H1 (cell line): ENCODE data around the gene PSMD6. TPM values are rescaled to one million over a fixed set of nuclear protein-coding genes. Genes with fewer than 3 reads are reported as not detected.

Experiments
- CTCF ChIA-PET: fragments of 300-600 bp; sonication (Branson Sonifier 250); formaldehyde crosslinking; loops from one replicate; lab custom pipeline; 2021; ENCODE audit not compliant: partially characterized antibody; lab: Charles Lee
- POLR2A ChIA-PET: fragments of 300-600 bp; sonication (Branson Sonifier 250); formaldehyde crosslinking; loops from one replicate; lab custom pipeline; 2021; ENCODE audit warnings: inconsistent platforms; ENCODE audit not compliant: partially characterized antibody; lab: Charles Lee
- DNase-seq, 2 experiments: peaks; one replicate each; pipeline versions ENCODE4 v3.0.0 to v3.0.0-alpha.2; 2010 to 2022; ENCODE audit warnings: low spot score in 2 of 2, low read depth in 1 of 2, mixed read lengths in 1 of 2
- FAIRE-seq: peaks from 2 replicates; lab custom pipeline; 2011; peaks lifted over from hg19 to GRCh38; lab: Jason Lieb, UNC
- H2AFZ ChIP-seq: 2 replicates; pipeline ENCODE4 v1.8.1; 2012; ENCODE audit warnings: low read length, inconsistent platforms
- H2AK5ac ChIP-seq: 2 replicates; pipeline ENCODE4 v1.6.1; 2013; ENCODE audit warnings: low read depth, low read length
- H2BK120ac ChIP-seq: replicated peaks from 2 replicates; pipeline ENCODE3; 2013; ENCODE audit warnings: low read depth, low read length, inconsistent platforms
- H2BK12ac ChIP-seq: 2 replicates; pipeline ENCODE4 v1.6.1; 2013; ENCODE audit warnings: low read depth, low read length
- H2BK15ac ChIP-seq: 2 replicates; pipeline ENCODE4 v1.6.1; 2013; ENCODE audit warnings: low read length
- H2BK20ac ChIP-seq: 2 replicates; pipeline ENCODE4 v1.6.1; 2013; ENCODE audit warnings: low read length
- H2BK5ac ChIP-seq: 2 replicates; pipeline ENCODE4 v1.6.1; 2013; ENCODE audit warnings: low read depth, low read length
- H3K14ac ChIP-seq: 2 replicates; pipeline ENCODE4 v1.6.1; 2013; ENCODE audit warnings: inconsistent platforms; ENCODE audit not compliant: insufficient read length
- H3K18ac ChIP-seq: 2 replicates; pipeline ENCODE4 v1.6.1; 2013; ENCODE audit warnings: low read length; ENCODE audit errors: extremely low read depth
- H3K23ac ChIP-seq: 2 replicates; pipeline ENCODE4 v1.6.1; 2013; ENCODE audit warnings: inconsistent platforms; ENCODE audit not compliant: insufficient read length
- H3K23me2 ChIP-seq: 2 replicates; pipeline ENCODE4 v1.6.1; 2013; ENCODE audit warnings: low read depth, low read length
- H3K27ac ChIP-seq: 2 replicates; pipeline ENCODE4 v1.6.1; 2011; ENCODE audit warnings: low read depth, low read length, inconsistent platforms
- H3K27me3 ChIP-seq, 4 experiments: replicated peaks in 1 of 4; 1 replicate in 1 of 4; 2 replicates in 3 of 4; pipeline versions ENCODE4 v1.6.1 to v1.8.1; 2011 to 2013; ENCODE audit warnings: low read length in 3 of 4, mild to moderate bottlenecking in 3 of 4, inconsistent platforms in 2 of 4, mixed read lengths in 2 of 4, moderate library complexity in 1 of 4; ENCODE audit not compliant: control insufficient read depth in 3 of 4, insufficient read depth in 3 of 4; ENCODE audit errors: extremely low read depth in 1 of 4
- H3K36me3 ChIP-seq, 4 experiments: 2 replicates each; pipeline versions ENCODE4 v1.6.1 to v1.8.1; 2011 to 2013; ENCODE audit warnings: mild to moderate bottlenecking in 4 of 4, low read length in 3 of 4, moderate library complexity in 2 of 4, control low read depth in 1 of 4, inconsistent platforms in 1 of 4; ENCODE audit not compliant: insufficient read depth in 4 of 4, control insufficient read depth in 2 of 4
- H3K4ac ChIP-seq: replicated peaks from 2 replicates; pipeline ENCODE3; 2013; ENCODE audit warnings: low read length, low read depth, mixed read lengths, inconsistent platforms; ENCODE audit not compliant: insufficient read length
- H3K4me1 ChIP-seq, 4 experiments: replicated peaks in 1 of 4; 1 replicate in 1 of 4; 2 replicates in 3 of 4; pipeline versions ENCODE4 v1.6.1 to v1.8.1; 2011 to 2013; ENCODE audit warnings: low read length in 3 of 4, inconsistent platforms in 2 of 4, mixed read lengths in 1 of 4; ENCODE audit not compliant: insufficient read depth in 4 of 4, control insufficient read depth in 3 of 4
- H3K4me2 ChIP-seq, 2 experiments: 2 replicates each; pipeline versions ENCODE4 v1.6.1 to v1.8.1; 2011 to 2013; ENCODE audit warnings: low read depth in 2 of 2, low read length in 2 of 2, control low read depth in 1 of 2, inconsistent platforms in 1 of 2, mild to moderate bottlenecking in 1 of 2; ENCODE audit not compliant: insufficient read depth in 1 of 2
- H3K4me3 ChIP-seq, 4 experiments: fragments of 200-600, 300-600 bp in 1 of 4; sonication (generic), shearing (Covaris generic), sonication (Bioruptor Twin) in 1 of 4; 2 replicates each; pipeline versions ENCODE4 v1.5.1 to v1.8.1; 2011 to 2016; ENCODE audit warnings: low read length in 4 of 4, low read depth in 3 of 4, control low read depth in 2 of 4, inconsistent platforms in 2 of 4, mild to moderate bottlenecking in 2 of 4, mixed read lengths in 1 of 4, moderate library complexity in 1 of 4; ENCODE audit not compliant: insufficient read depth in 2 of 4; ENCODE audit errors: extremely low read depth in 1 of 4
- H3K56ac ChIP-seq: replicated peaks from 2 replicates; pipeline ENCODE3; 2013; ENCODE audit warnings: low read depth, mild to moderate bottlenecking, mixed read lengths, low read length, inconsistent platforms; ENCODE audit not compliant: insufficient read length
- H3K79me1 ChIP-seq: 2 replicates; pipeline ENCODE4 v1.6.1; 2013; ENCODE audit warnings: low read depth, low read length, control low read depth
- H3K79me2 ChIP-seq, 2 experiments: 2 replicates each; pipeline versions ENCODE4 v1.6.1 to v1.8.1; 2012 to 2013; ENCODE audit warnings: low read length in 2 of 2, mild to moderate bottlenecking in 2 of 2, inconsistent platforms in 1 of 2; ENCODE audit not compliant: insufficient read depth in 2 of 2, control insufficient read depth in 1 of 2
- H3K9ac ChIP-seq, 4 experiments: replicated peaks in 1 of 4; 1 replicate in 1 of 4; 2 replicates in 3 of 4; pipeline versions ENCODE4 v1.6.1 to v1.8.1; 2011 to 2013; ENCODE audit warnings: low read depth in 3 of 4, low read length in 3 of 4, control low read depth in 2 of 4, mild to moderate bottlenecking in 2 of 4, moderate library complexity in 2 of 4, inconsistent platforms in 1 of 4; ENCODE audit errors: extremely low read depth in 1 of 4
- H3K9me3 ChIP-seq, 2 experiments: 2 replicates each; pipeline versions ENCODE4 v1.6.1 to v1.8.1; 2012 to 2013; ENCODE audit warnings: mild to moderate bottlenecking in 2 of 2, moderate library complexity in 2 of 2, control low read depth in 1 of 2, inconsistent platforms in 1 of 2, low read depth in 1 of 2, low read length in 1 of 2, mixed read lengths in 1 of 2; ENCODE audit not compliant: insufficient read depth in 2 of 2
- H4K20me1 ChIP-seq, 2 experiments: replicated peaks in 1 of 2; 2 replicates each; pipeline versions ENCODE3 to v1.8.1; 2011 to 2013; ENCODE audit warnings: inconsistent platforms in 2 of 2, low read length in 2 of 2, mild to moderate bottlenecking in 1 of 2; ENCODE audit not compliant: insufficient read depth in 2 of 2, control insufficient read depth in 1 of 2
- H4K5ac ChIP-seq: 2 replicates; pipeline ENCODE4 v1.6.1; 2013; ENCODE audit warnings: low read length, low read depth, mixed read lengths, inconsistent platforms; ENCODE audit not compliant: insufficient read length
- H4K8ac ChIP-seq: 2 replicates; pipeline ENCODE4 v1.8.0; 2013; ENCODE audit warnings: mild to moderate bottlenecking, moderate library complexity, low read length, inconsistent platforms; ENCODE audit not compliant: insufficient read depth; ENCODE audit errors: extremely low read depth
- H4K91ac ChIP-seq: replicated peaks from 2 replicates; pipeline ENCODE3; 2013; ENCODE audit warnings: low read length, mixed read lengths, inconsistent platforms; ENCODE audit not compliant: insufficient read length
- ASH2L ChIP-seq: fragments of 200-600, 300-600 bp; sonication (generic); IDR thresholded peaks from one replicate; pipeline ENCODE4 v1.7.1; 2017; ENCODE audit warnings: low read length
- CHD1 ChIP-seq: IDR thresholded peaks from 2 replicates; pipeline ENCODE4 v1.6.1; 2012; ENCODE audit warnings: low read depth, low read length, improper control_type of control experiment
- HDAC2 ChIP-seq, 2 experiments: fragments of 300-600 bp in 1 of 2; sonication (generic) in 1 of 2; IDR thresholded peaks; 2 replicates each; pipeline ENCODE4 v1.6.1; 2011 to 2012; ENCODE audit warnings: low read depth in 2 of 2, low read length in 2 of 2, mild to moderate bottlenecking in 2 of 2, moderate library complexity in 2 of 2, borderline replicate concordance in 1 of 2, inconsistent platforms in 1 of 2
- MAFK ChIP-seq: IDR thresholded peaks from 2 replicates; pipeline ENCODE4 v1.6.1; 2012; ENCODE audit warnings: low read depth, mild to moderate bottlenecking, improper control_type of control experiment, low read length
- SUZ12 ChIP-seq: fragments of 200-600 bp; sonication (generic); IDR thresholded peaks from 2 replicates; pipeline ENCODE4 v1.6.1; 2012; ENCODE audit warnings: mild to moderate bottlenecking, inconsistent platforms, low read length, moderate library complexity, mixed read lengths
- WGBS, 2 experiments: shearing (Covaris generic) in 1 of 2; methylation state at CpG; one replicate each; pipeline versions ENCODE4 v1.1.6 to v1.1.7; 2013 to 2015; ENCODE audit warnings: low lambda C conversion rate in 2 of 2, mixed read lengths in 2 of 2, inconsistent platforms in 1 of 2, low coverage in 1 of 2, missing lambda C conversion rate in 1 of 2; ENCODE audit not compliant: insufficient replicate concordance in 2 of 2, insufficient coverage in 1 of 2, insufficient read length in 1 of 2; ENCODE audit errors: extremely low coverage in 1 of 2, missing lambda C conversion rate in 1 of 2; 5-methylcytosine and 5-hydroxymethylcytosine counted together
- polyA plus RNA-seq, 7 experiments: library from polyadenylated mRNA; depleted of rRNA in 3 of 7; stranded (reverse) in 5 of 7; unstranded in 2 of 7; fragments of >200 nt in 5 of 7; fragments of 200-250 nt in 2 of 7; gene quantifications; 1 replicate in 5 of 7; 2 replicates in 1 of 7; 4 replicates in 1 of 7; pipeline versions ENCODE4 v1.2.1 to v1.2.3, GENCODE V29; 2011 to 2013; ENCODE audit warnings: missing spikeins in 2 of 7, mixed read lengths in 2 of 7
- total RNA-seq: library from RNA; stranded (reverse); fragmentation: NEBNext Ultra II Directional; extraction: Animal tissue kit (Norgen Biotek cat#: 25700); gene quantifications from 2 replicates; pipeline ENCODE4 v1.2.1, GENCODE V29; 2021

PSMD6 gene
- total and polyA plus RNA-seq, 2 of the 8 experiments (the other 6 are each of a cell fraction or from before 2014, with no cell fraction given), result 43.7 to 104 TPM

DNA sequence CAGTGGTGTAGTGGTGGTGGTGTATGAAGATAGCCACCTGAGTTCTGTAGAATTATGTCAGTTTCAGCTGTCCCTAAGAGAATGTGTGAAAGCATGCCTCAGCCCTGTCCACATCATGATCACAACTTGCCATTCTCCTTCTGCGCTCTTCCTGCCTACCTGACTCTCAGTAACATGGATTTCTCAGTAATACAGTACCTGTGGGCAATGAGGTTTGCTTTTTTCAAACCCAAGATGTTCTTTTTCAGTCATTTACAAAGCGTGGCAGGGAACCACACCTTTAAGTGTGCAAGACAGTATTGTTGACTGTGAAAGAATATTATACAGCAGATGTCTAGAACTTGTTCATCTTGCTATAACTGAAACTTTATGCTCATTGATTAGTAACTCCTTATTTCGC is 38.9 kb downstream of the PSMD6 start:
- Histone ChIP-seq H3K4me1 (peaks cover 0 to 3% (median 0%) of the 10 kb centered on the region in 4 experiments; a peak in 1 of 7 replicates), H3K36me3 (peaks cover 0 to 18% (median 6%) of the 10 kb centered on the region in 4 experiments; a peak in 6 of 8 replicates), H3K56ac (no peak overlapping the region), H2BK20ac (no peak overlapping the region), H4K5ac (no peak overlapping the region), H3K27me3 (no peaks in the 10 kb centered on the region), H3K23me2 (no peaks in the 10 kb centered on the region), H2BK5ac (no peak overlapping the region), H3K23ac (no peak overlapping the region), H3K9me3 (no peaks in the 10 kb centered on the region), H3K14ac (no peak overlapping the region), H3K4me2 (no peak overlapping the region), H3K18ac (no peak overlapping the region), H4K91ac (no peak overlapping the region), H4K8ac (no peak overlapping the region), H3K79me1 (no peaks in the 10 kb centered on the region), H4K20me1 (no peaks in the 10 kb centered on the region), H3K9ac (no peak overlapping the region), H2AK5ac (no peak overlapping the region), H3K4me3 (no peak overlapping the region), H3K27ac (no peak overlapping the region), H3K4ac (no peak overlapping the region), H2BK12ac (no peak overlapping the region), H3K79me2 (no peaks in the 10 kb centered on the region), H2BK120ac (no peak overlapping the region), H2BK15ac (no peak overlapping the region), H2AFZ (no peak overlapping the region)
- WGBS, 2 experiments, result 94% methylated on average over 3 of the region's 3 CpGs; no CpG with 5 or more reads in 1 of the 2 experiments
- no peak for DNase-seq
- POLR2A ChIA-PET, result no interaction called here
- FAIRE-seq, result no peak
- CTCF ChIA-PET, result interaction anchor here (1.6 to 2.3 kb wide), 2 partner anchors 12 to 23 kb away, joined by 3 to 9 read pairs; no protein-coding TSS in a partner anchor
- TF ChIP-seq HDAC2 (IDR thresholded peaks at IDR 0.05; ENCODE audit: borderline replicate concordance in 1 of 2, low read depth in 2 of 2, low read length in 2 of 2) (no peak), SUZ12 (no peak), MAFK (no peak), ASH2L (no peak), CHD1 (no peak)
